ENCODE results near the gene FOXD3. TPM values are rescaled to one million over a fixed set of nuclear protein-coding genes. Genes with fewer than 3 reads are reported as not detected.

The FOXD3 gene
- total RNA-seq, 1 donor from 2014 or later: 5.2 TPM

DNA sequence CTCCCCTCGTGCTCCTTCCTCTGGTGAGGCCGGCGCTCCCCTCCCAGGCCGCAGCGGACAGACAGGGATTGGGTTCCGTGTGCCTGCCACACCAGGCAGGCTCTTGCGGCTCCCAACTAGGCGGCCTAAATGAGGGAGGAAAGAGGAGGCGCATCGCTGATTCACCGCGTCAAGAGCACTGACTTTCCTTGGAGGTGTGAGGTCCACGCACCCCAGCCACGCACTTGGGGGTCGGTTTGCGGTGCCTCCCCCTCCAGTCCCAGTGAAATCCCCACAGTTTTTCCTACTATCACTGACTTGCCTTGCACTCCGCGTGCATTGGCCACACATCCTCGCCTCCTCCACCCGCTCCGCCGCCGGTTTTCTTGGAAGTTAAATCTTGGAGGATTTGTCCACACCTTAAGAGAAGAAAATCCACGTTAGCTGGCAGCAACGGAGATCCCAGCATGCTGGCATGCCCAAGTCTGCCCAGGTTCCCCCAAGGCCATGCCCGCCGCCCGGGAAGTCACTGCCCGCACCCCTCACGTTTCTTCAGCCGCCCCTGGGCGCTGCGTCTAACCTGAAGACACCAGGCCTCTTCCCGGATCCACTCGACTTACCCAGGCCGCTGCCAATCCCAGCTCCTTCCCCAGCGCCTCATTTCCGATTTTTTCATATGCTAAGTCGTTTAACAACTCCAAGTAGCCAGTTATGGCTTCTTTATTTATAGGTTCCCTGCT lies 1.1 kb upstream of the FOXD3 start:
- H3K4me3 ChIP-seq (ENCODE audit: low read length in 3 of 3): peak overlapping the region in 1 of 3 donors; percentile 3
- no peak overlapping the region for H3K9ac ChIP-seq (ENCODE audit: low read depth in 1 of 3, low read length in 3 of 3)
- H3K36me3 ChIP-seq (ENCODE audit: control insufficient read depth in 3 of 3, insufficient read depth in 3 of 3, low read length in 3 of 3): no peaks in the 10 kb centered on the region
- H3K27ac ChIP-seq (ENCODE audit: low read depth, low read length): no peak overlapping the region
- H3K9me3 ChIP-seq (ENCODE audit: control insufficient read depth in 3 of 3, low read length in 3 of 3): no peaks in the 10 kb centered on the region
- H3K27me3 ChIP-seq (ENCODE audit: control insufficient read depth in 3 of 3, insufficient read depth in 3 of 3, low read length in 3 of 3): peaks cover 84 to 98% (median 90%) of the 10 kb centered on the region in 3 donors
- H3K4me1 ChIP-seq (ENCODE audit: control insufficient read depth in 3 of 3, insufficient read depth in 3 of 3, low read length in 3 of 3): peaks cover 13 to 31% (median 21%) of the 10 kb centered on the region in 3 donors

DNA sequence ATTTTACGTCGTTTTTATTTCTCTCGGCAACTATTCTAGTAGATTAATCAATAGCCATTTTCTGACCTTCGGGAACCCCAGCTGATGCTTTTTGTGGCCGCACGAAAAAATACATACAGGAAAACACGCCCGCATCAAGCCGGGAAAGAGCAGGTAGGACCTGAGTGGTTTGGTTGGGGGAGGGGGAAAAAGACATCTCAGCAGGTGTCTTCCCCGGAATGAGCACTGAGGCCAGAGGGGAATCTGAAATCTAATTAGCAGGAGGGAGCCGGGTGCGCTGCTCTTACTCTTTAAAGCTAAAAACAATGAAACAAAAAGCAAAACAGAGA lies 618 bp upstream of the FOXD3 start:
- Histone ChIP-seq H3K9ac (ENCODE audit: low read depth in 1 of 3, low read length in 3 of 3) (no peak overlapping the region), H3K4me3 (ENCODE audit: low read length in 3 of 3) (peak overlapping the region; percentile 51 to 63 (median 58)), H3K9me3 (ENCODE audit: control insufficient read depth in 3 of 3, low read length in 3 of 3) (no peaks in the 10 kb centered on the region), H3K27me3 (ENCODE audit: control insufficient read depth in 3 of 3, insufficient read depth in 3 of 3, low read length in 3 of 3) (peaks cover 85 to 98% (median 90%) of the 10 kb centered on the region in 3 donors), H3K36me3 (ENCODE audit: control insufficient read depth in 3 of 3, insufficient read depth in 3 of 3, low read length in 3 of 3) (no peaks in the 10 kb centered on the region), H3K27ac (ENCODE audit: low read depth, low read length) (no peak overlapping the region), H3K4me1 (ENCODE audit: control insufficient read depth in 3 of 3, insufficient read depth in 3 of 3, low read length in 3 of 3) (peaks cover 13 to 30% (median 24%) of the 10 kb centered on the region in 3 donors)

DNA sequence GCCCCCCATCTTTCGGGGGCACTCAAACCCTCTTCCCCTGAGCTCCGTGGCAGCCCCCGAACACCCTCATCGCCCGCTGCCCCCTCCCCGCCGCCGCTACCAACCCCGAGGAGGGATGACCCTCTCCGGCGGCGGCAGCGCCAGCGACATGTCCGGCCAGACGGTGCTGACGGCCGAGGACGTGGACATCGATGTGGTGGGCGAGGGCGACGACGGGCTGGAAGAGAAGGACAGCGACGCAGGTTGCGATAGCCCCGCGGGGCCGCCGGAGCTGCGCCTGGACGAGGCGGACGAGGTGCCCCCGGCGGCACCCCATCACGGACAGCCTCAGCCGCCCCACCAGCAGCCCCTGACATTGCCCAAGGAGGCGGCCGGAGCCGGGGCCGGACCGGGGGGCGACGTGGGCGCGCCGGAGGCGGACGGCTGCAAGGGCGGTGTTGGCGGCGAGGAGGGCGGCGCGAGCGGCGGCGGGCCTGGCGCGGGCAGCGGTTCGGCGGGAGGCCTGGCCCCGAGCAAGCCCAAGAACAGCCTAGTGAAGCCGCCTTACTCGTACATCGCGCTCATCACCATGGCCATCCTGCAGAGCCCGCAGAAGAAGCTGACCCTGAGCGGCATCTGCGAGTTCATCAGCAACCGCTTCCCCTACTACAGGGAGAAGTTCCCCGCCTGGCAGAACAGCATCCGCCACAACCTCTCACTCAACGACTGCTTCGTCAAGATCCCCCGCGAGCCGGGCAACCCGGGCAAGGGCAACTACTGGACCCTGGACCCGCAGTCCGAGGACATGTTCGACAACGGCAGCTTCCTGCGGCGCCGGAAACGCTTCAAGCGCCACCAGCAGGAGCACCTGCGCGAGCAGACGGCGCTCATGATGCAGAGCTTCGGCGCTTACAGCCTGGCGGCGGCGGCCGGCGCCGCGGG lies 837 bp downstream of the FOXD3 start:
- Histone ChIP-seq H3K9me3 (ENCODE audit: control insufficient read depth in 3 of 3, low read length in 3 of 3) (no peaks in the 10 kb centered on the region), H3K36me3 (ENCODE audit: control insufficient read depth in 3 of 3, insufficient read depth in 3 of 3, low read length in 3 of 3) (no peaks in the 10 kb centered on the region), H3K4me1 (ENCODE audit: control insufficient read depth in 3 of 3, insufficient read depth in 3 of 3, low read length in 3 of 3) (peaks cover 5 to 28% (median 21%) of the 10 kb centered on the region in 3 donors), H3K9ac (ENCODE audit: low read depth in 1 of 3, low read length in 3 of 3) (peak overlapping the region in 1 of 3 donors; percentile 33), H3K27me3 (ENCODE audit: control insufficient read depth in 3 of 3, insufficient read depth in 3 of 3, low read length in 3 of 3) (peaks cover 90 to 98% (median 91%) of the 10 kb centered on the region in 3 donors), H3K4me3 (ENCODE audit: low read length in 3 of 3) (peak overlapping the region in 2 of 3 donors; percentile 58 to 63), H3K27ac (ENCODE audit: low read depth, low read length) (no peak overlapping the region)

DNA sequence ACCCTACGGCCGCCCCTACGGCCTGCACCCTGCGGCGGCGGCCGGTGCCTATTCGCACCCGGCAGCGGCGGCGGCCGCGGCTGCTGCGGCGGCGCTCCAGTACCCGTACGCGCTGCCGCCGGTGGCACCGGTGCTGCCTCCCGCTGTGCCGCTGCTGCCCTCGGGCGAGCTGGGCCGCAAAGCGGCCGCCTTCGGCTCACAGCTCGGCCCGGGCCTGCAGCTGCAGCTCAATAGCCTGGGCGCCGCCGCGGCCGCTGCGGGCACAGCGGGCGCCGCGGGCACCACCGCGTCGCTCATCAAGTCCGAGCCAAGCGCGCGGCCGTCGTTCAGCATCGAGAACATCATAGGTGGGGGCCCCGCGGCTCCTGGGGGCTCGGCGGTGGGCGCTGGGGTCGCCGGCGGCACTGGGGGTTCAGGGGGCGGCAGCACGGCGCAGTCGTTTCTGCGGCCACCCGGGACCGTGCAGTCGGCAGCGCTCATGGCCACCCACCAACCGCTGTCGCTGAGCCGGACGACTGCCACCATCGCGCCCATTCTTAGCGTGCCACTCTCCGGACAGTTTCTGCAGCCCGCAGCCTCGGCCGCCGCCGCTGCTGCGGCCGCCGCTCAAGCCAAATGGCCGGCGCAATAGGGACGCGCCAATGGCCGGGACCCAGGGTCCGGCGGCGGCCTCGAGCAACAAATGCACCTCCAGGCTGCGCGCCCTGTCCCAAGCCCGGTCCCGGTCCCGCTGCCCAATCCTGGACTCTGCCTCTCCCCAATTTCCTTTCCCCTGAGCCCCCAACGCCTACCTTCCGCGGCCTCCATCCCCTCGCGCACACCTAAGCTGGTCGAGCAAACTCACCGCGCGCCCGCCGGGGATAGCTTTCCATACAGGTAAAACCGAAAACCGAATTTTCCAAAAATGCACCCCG lies 1.8 kb downstream of the FOXD3 start:
- peak overlapping the region in 1 of 3 donors; percentile 33 for H3K9ac ChIP-seq (ENCODE audit: low read depth in 1 of 3, low read length in 3 of 3)
- peaks cover 90 to 98% (median 91%) of the 10 kb centered on the region in 3 donors for H3K27me3 ChIP-seq (ENCODE audit: control insufficient read depth in 3 of 3, insufficient read depth in 3 of 3, low read length in 3 of 3)
- H3K4me3 ChIP-seq (ENCODE audit: low read length in 3 of 3): peak overlapping the region in 1 of 3 donors; percentile 13
- H3K27ac ChIP-seq (ENCODE audit: low read depth, low read length): no peak overlapping the region
- H3K36me3 ChIP-seq (ENCODE audit: control insufficient read depth in 3 of 3, insufficient read depth in 3 of 3, low read length in 3 of 3): no peaks in the 10 kb centered on the region
- H3K9me3 ChIP-seq (ENCODE audit: control insufficient read depth in 3 of 3, low read length in 3 of 3): no peaks in the 10 kb centered on the region
- peaks cover 5 to 28% (median 18%) of the 10 kb centered on the region in 3 donors for H3K4me1 ChIP-seq (ENCODE audit: control insufficient read depth in 3 of 3, insufficient read depth in 3 of 3, low read length in 3 of 3)

DNA sequence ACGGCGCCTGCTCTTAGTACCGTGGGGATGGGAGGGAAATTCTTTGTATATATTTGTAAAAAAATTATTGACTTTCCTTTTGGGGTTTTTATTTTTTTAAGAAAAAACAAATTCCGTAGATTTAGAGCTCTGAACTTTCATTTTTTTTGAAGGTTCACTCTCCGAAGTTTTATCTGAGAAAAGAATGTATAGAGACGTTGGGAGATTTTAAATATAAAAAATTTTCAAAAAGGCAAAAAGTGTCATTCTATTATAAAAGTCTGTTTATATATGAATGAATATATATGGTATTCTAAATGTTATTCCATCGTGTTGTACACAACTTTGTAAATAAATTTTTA lies 2.4 kb downstream of the FOXD3 start:
- H3K27me3 ChIP-seq (ENCODE audit: control insufficient read depth in 3 of 3, insufficient read depth in 3 of 3, low read length in 3 of 3): peaks cover 90 to 98% (median 91%) of the 10 kb centered on the region in 3 donors
- no peak overlapping the region for H3K4me3 ChIP-seq (ENCODE audit: low read length in 3 of 3)
- no peak overlapping the region for H3K27ac ChIP-seq (ENCODE audit: low read depth, low read length)
- H3K9me3 ChIP-seq (ENCODE audit: control insufficient read depth in 3 of 3, low read length in 3 of 3): no peaks in the 10 kb centered on the region
- H3K4me1 ChIP-seq (ENCODE audit: control insufficient read depth in 3 of 3, insufficient read depth in 3 of 3, low read length in 3 of 3): peaks cover 5 to 28% (median 18%) of the 10 kb centered on the region in 3 donors
- H3K9ac ChIP-seq (ENCODE audit: low read depth in 1 of 3, low read length in 3 of 3): no peak overlapping the region
- H3K36me3 ChIP-seq (ENCODE audit: control insufficient read depth in 3 of 3, insufficient read depth in 3 of 3, low read length in 3 of 3): no peaks in the 10 kb centered on the region

DNA sequence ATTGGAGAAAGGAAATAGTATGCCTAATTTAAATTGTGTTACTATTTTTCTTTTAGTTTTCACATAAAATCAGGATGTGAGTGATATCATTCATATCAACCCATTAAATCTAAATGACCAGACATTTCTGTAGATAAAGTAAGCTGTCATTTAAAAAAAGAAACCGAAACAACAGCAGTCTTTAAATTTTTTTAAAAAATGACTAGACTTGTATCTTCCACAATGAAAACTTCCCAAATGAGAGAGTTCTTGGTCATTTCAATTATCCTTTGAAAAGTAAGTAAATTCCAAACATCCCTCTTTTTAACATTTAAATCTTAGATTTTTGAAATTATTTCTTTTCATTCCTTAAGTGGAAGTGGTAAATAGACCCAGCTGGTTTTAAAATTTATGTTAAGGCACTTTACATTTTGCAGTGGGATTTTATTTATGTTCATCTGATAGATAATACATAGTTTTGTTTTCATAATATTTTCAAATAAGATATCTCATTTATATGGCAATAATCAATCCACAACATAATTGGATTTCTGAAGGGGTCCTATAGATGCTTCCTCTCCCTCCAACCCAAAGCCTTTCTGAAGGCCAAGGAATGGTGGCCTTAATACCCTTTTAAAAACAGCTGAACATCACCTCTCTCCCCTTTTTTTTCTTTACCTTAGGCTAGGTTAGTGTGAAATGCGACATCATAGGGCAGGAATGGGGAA lies 3.1 kb downstream of the FOXD3 start:
- Histone ChIP-seq H3K4me1 (ENCODE audit: control insufficient read depth in 3 of 3, insufficient read depth in 3 of 3, low read length in 3 of 3) (peaks cover 2 to 25% (median 18%) of the 10 kb centered on the region in 3 donors), H3K9me3 (ENCODE audit: control insufficient read depth in 3 of 3, low read length in 3 of 3) (no peaks in the 10 kb centered on the region), H3K27ac (ENCODE audit: low read depth, low read length) (no peak overlapping the region), H3K4me3 (ENCODE audit: low read length in 3 of 3) (no peak overlapping the region), H3K27me3 (ENCODE audit: control insufficient read depth in 3 of 3, insufficient read depth in 3 of 3, low read length in 3 of 3) (peaks cover 90 to 98% (median 91%) of the 10 kb centered on the region in 3 donors), H3K36me3 (ENCODE audit: control insufficient read depth in 3 of 3, insufficient read depth in 3 of 3, low read length in 3 of 3) (no peaks in the 10 kb centered on the region), H3K9ac (ENCODE audit: low read depth in 1 of 3, low read length in 3 of 3) (no peak overlapping the region)

DNA sequence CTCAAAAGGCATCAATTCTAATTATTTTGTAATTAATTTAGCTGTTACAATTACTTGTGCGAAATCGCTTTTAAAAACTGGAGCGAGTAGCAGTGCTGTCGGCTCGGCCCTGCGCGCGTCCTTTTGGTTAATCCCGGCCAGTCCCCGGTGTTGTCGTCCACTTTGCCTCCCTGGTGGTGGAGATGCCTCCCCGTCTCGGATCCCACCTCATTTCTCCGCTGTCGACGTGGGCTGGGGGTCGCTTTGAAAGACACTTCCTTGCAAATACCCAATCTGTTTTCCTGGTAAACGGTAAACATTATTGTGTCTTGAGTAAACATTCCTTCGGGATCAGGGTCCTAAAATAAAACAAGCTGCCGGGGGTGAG lies 3.7 kb downstream of the FOXD3 start:
- Histone ChIP-seq H3K4me3 (ENCODE audit: low read length in 3 of 3) (no peak overlapping the region), H3K9ac (ENCODE audit: low read depth in 1 of 3, low read length in 3 of 3) (no peak overlapping the region), H3K36me3 (ENCODE audit: control insufficient read depth in 3 of 3, insufficient read depth in 3 of 3, low read length in 3 of 3) (no peaks in the 10 kb centered on the region), H3K27ac (ENCODE audit: low read depth, low read length) (no peak overlapping the region), H3K27me3 (ENCODE audit: control insufficient read depth in 3 of 3, insufficient read depth in 3 of 3, low read length in 3 of 3) (peaks cover 91 to 97% (median 93%) of the 10 kb centered on the region in 3 donors), H3K4me1 (ENCODE audit: control insufficient read depth in 3 of 3, insufficient read depth in 3 of 3, low read length in 3 of 3) (peaks cover 2 to 25% (median 18%) of the 10 kb centered on the region in 3 donors), H3K9me3 (ENCODE audit: control insufficient read depth in 3 of 3, low read length in 3 of 3) (no peaks in the 10 kb centered on the region)

DNA sequence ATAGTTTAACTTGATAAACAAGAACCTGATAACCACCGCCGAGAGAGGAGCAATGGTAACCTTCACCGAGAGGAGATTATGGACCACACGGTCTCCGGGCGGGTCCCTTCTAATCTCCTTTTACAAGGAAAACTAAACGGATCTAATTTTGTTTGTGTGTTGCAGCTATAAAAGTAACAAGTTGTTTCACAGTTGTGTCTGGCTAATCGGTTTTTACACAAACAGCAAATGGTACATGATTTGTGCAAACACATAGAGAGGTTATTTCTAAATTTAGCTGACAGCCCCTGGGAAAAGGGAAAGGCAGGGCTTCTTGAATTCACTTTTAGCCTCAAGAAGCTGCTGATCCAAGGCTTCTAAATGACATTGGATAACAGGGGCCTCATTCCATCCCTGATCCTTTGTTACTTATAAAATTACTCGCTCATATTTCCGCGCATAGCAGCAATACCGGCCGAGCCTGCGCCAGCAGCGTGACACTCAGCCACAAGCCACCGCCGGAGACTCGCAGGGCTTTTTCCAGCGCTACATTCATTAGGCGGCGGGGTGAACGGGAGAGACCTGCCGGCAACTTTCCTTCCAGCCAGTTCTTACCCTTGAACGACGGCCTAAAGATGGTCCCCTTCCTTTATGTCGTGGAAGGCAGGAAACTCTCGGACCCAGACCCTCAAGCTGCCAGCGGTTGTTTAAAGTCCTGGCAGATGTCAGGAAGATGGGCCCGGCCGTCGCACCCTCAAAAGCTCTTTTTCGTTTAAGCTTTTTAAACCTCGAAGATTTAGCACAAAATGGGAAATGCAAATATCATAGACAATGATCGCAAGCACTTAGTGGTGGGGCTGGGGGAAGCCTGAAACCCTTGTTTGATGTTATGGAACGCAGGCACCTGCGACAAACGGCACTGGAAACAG lies 4.4 kb downstream of the FOXD3 start:
- peaks cover 91 to 95% (median 92%) of the 10 kb centered on the region in 3 donors for H3K27me3 ChIP-seq (ENCODE audit: control insufficient read depth in 3 of 3, insufficient read depth in 3 of 3, low read length in 3 of 3)
- H3K9ac ChIP-seq (ENCODE audit: low read depth in 1 of 3, low read length in 3 of 3): peak overlapping the region in 1 of 3 donors; percentile 25
- no peak overlapping the region for H3K27ac ChIP-seq (ENCODE audit: low read depth, low read length)
- H3K4me1 ChIP-seq (ENCODE audit: control insufficient read depth in 3 of 3, insufficient read depth in 3 of 3, low read length in 3 of 3): peaks cover 2 to 24% (median 17%) of the 10 kb centered on the region in 3 donors
- no peaks in the 10 kb centered on the region for H3K9me3 ChIP-seq (ENCODE audit: control insufficient read depth in 3 of 3, low read length in 3 of 3)
- H3K4me3 ChIP-seq (ENCODE audit: low read length in 3 of 3): no peak overlapping the region
- H3K36me3 ChIP-seq (ENCODE audit: control insufficient read depth in 3 of 3, insufficient read depth in 3 of 3, low read length in 3 of 3): no peaks in the 10 kb centered on the region

Measured in skeletal muscle tissue (tissue), 4 donors.